ENCODE measurements around the gene ARAP1.

DNA sequence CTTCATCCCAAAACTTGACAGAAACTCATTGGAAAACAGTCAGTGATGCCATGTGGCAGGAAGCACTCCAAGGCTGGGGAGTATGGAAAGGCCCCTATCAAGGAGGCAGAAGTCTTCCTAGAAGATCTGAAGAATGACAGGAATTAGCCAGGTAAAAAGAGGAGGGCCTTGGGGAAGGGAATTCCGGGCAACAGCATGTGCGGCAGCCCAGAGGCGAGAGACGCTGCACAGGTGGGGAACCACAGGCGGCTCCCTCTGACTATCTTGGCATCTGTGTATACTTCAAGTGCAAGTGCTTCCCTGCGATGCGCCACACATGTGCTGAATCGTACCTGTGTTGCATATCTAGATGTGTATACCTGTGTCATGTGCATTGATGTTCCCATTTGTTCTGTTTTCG lies 90.7 kb downstream of the ARAP1 start:
- TF ChIP-seq GABPA (IDR thresholded peaks at IDR 0.05; ENCODE audit: low read depth), result no peak
- TF ChIP-seq, protein P1, sequence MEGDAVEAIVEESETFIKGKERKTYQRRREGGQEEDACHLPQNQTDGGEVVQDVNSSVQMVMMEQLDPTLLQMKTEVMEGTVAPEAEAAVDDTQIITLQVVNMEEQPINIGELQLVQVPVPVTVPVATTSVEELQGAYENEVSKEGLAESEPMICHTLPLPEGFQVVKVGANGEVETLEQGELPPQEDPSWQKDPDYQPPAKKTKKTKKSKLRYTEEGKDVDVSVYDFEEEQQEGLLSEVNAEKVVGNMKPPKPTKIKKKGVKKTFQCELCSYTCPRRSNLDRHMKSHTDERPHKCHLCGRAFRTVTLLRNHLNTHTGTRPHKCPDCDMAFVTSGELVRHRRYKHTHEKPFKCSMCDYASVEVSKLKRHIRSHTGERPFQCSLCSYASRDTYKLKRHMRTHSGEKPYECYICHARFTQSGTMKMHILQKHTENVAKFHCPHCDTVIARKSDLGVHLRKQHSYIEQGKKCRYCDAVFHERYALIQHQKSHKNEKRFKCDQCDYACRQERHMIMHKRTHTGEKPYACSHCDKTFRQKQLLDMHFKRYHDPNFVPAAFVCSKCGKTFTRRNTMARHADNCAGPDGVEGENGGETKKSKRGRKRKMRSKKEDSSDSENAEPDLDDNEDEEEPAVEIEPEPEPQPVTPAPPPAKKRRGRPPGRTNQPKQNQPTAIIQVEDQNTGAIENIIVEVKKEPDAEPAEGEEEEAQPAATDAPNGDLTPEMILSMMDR (IDR thresholded peaks at IDR 0.05; ENCODE audit: insufficient read depth, low read length), result no peak
